Measurements from ENCODE around the gene SVIL. TPM values are rescaled to one million over a fixed set of nuclear protein-coding genes. Genes with fewer than 3 reads are reported as not detected.

Gene SVIL
- polyA plus RNA-seq, 1 donor from 2014 or later, result 7.3 TPM

- Histone ChIP-seq H3K9ac (ENCODE audit: low read length) (no peak overlapping the region), H3K4me3 (ENCODE audit: low read length) (no peak overlapping the region), H4K20me1 (ENCODE audit: insufficient read depth) (no peaks in the 10 kb centered on the region), H2AFZ (ENCODE audit: low read depth, low read length) (no peak overlapping the region), H3K79me2 (replicated peaks; ENCODE audit: insufficient read depth, low read length) (peaks cover 3% of the 10 kb centered on the region), H3K27ac (ENCODE audit: low read length) (no peak overlapping the region), H3K27me3 (ENCODE audit: insufficient read depth, low read depth, low read length) (no peaks in the 10 kb centered on the region), H3K9me2 (ENCODE audit: insufficient read depth, low read length) (no peaks in the 10 kb centered on the region), H3K36me3 (ENCODE audit: insufficient read depth, low read length) (no peaks in the 10 kb centered on the region), H3K4me2 (ENCODE audit: low read length) (no peak overlapping the region), H3K9me3 (ENCODE audit: low read length) (no peaks in the 10 kb centered on the region), H3F3A (ENCODE audit: insufficient read depth, low read length, poor library complexity, severe bottlenecking) (no peaks in the 10 kb centered on the region)
- TF ChIP-seq CTCF (IDR thresholded peaks at IDR 0.05; ENCODE audit: poor library complexity, severe bottlenecking), result no peak
- no peak for TF ChIP-seq RAD21 (conservative IDR thresholded peaks at IDR 0.05)
- TF ChIP-seq MXI1 (conservative IDR thresholded peaks at IDR 0.05; ENCODE audit: poor library complexity, severe bottlenecking), result no peak
- no peak for TF ChIP-seq EP300 (conservative IDR thresholded peaks at IDR 0.05; ENCODE audit: poor library complexity, severe bottlenecking)
- TF ChIP-seq POLR2AphosphoS5 (IDR thresholded peaks at IDR 0.05), result no peak
- TF ChIP-seq REST (IDR thresholded peaks at IDR 0.05; ENCODE audit: borderline replicate concordance), result no peak
- no peak for TF ChIP-seq EZH2 (IDR thresholded peaks at IDR 0.05; ENCODE audit: borderline replicate concordance, insufficient read depth, low read length, poor library complexity, severe bottlenecking)
- TF ChIP-seq SMC3 (conservative IDR thresholded peaks at IDR 0.05; ENCODE audit: poor library complexity), result no peak
- no peak for TF ChIP-seq TAF1 (IDR thresholded peaks at IDR 0.05; ENCODE audit: low read depth)
These were observed 15.8 kb upstream of the SVIL start for GRCh38 chr10:29650552-29650944.

GRCh38 chr10:29649561-29650551 is 15.1 kb upstream of the SVIL start:
- TF ChIP-seq CTCF (IDR thresholded peaks at IDR 0.05; ENCODE audit: poor library complexity, severe bottlenecking), result no peak
- TF ChIP-seq REST (IDR thresholded peaks at IDR 0.05; ENCODE audit: borderline replicate concordance), result no peak
- no peak for TF ChIP-seq SMC3 (conservative IDR thresholded peaks at IDR 0.05; ENCODE audit: poor library complexity)
- no peak for TF ChIP-seq EP300 (conservative IDR thresholded peaks at IDR 0.05; ENCODE audit: poor library complexity, severe bottlenecking)
- no peak for TF ChIP-seq TAF1 (IDR thresholded peaks at IDR 0.05; ENCODE audit: low read depth)
- TF ChIP-seq POLR2AphosphoS5 (IDR thresholded peaks at IDR 0.05), result no peak
- no peak for TF ChIP-seq EZH2 (IDR thresholded peaks at IDR 0.05; ENCODE audit: borderline replicate concordance, insufficient read depth, low read length, poor library complexity, severe bottlenecking)
- TF ChIP-seq RAD21 (conservative IDR thresholded peaks at IDR 0.05), result no peak
- no peak for TF ChIP-seq MXI1 (conservative IDR thresholded peaks at IDR 0.05; ENCODE audit: poor library complexity, severe bottlenecking)

More at GRCh38 chr10:29649561-29650551, 15.1 kb upstream of the SVIL start:
- H3K4me2 ChIP-seq (ENCODE audit: low read length), result no peak overlapping the region
- no peaks in the 10 kb centered on the region for H3K9me3 ChIP-seq (ENCODE audit: low read length)
- peaks cover 3% of the 10 kb centered on the region for H3K79me2 ChIP-seq (replicated peaks; ENCODE audit: insufficient read depth, low read length)
- no peaks in the 10 kb centered on the region for H3K9me2 ChIP-seq (ENCODE audit: insufficient read depth, low read length)
- H3F3A ChIP-seq (ENCODE audit: insufficient read depth, low read length, poor library complexity, severe bottlenecking), result no peaks in the 10 kb centered on the region
- H4K20me1 ChIP-seq (ENCODE audit: insufficient read depth), result no peaks in the 10 kb centered on the region
- no peak overlapping the region for H3K27ac ChIP-seq (ENCODE audit: low read length)
- H3K27me3 ChIP-seq (ENCODE audit: insufficient read depth, low read depth, low read length), result no peaks in the 10 kb centered on the region
- no peak overlapping the region for H3K9ac ChIP-seq (ENCODE audit: low read length)
- H3K4me3 ChIP-seq (ENCODE audit: low read length), result no peak overlapping the region
- H3K36me3 ChIP-seq (ENCODE audit: insufficient read depth, low read length), result no peaks in the 10 kb centered on the region
- no peak overlapping the region for H2AFZ ChIP-seq (ENCODE audit: low read depth, low read length)
